ENCODE measurements around the gene ZC3HAV1. TPM values are rescaled to one million over a fixed set of nuclear protein-coding genes. Genes with fewer than 3 reads are reported as not detected.

The ZC3HAV1 gene
- total and polyA plus RNA-seq, 9 of the 15 experiments (the other 6 are each of a cell fraction or from before 2014, with no cell fraction given) = 11.9 to 40.5 (median 23.9) TPM

GRCh38 chr7:139043823-139044812 is 65.4 kb downstream of the ZC3HAV1 start (continued):
- TF ChIP-seq ZNF407 (IDR thresholded peaks at IDR 0.05; ENCODE audit: low read depth) = no peak
- TF ChIP-seq KLF1 (tag; IDR thresholded peaks at IDR 0.05) = no peak
- peak; percentile 92 for TF ChIP-seq MAFK (IDR thresholded peaks at IDR 0.05; ENCODE audit: low read length)
- 0 out of 2 replicates have a peak, but pooled peaks have one; percentile 24 for TF ChIP-seq MAX (CRISPR knock-in tag; IDR thresholded peaks at IDR 0.05)
- TF ChIP-seq ZBTB2 (IDR thresholded peaks at IDR 0.05) = peak; percentile 79; the same call in 1 of the 2 replicates
- TF ChIP-seq SIN3A (IDR thresholded peaks at IDR 0.05; ENCODE audit: borderline replicate concordance in 2 of 2, control insufficient read depth in 1 of 2, low read depth in 2 of 2, low read length in 2 of 2) = no peak
- no peak for TF ChIP-seq HNRNPL (IDR thresholded peaks at IDR 0.05; ENCODE audit: low read depth, low read length)
- peak; percentile 92 for TF ChIP-seq ETV1 (tag; conservative IDR thresholded peaks at IDR 0.05; ENCODE audit: low read depth)
- TF ChIP-seq ZNF609 (CRISPR knock-in tag; IDR thresholded peaks at IDR 0.05; ENCODE audit: borderline replicate concordance) = no peak
- TF ChIP-seq ESRRB (CRISPR knock-in tag; IDR thresholded peaks at IDR 0.05; ENCODE audit: borderline replicate concordance) = no peak

Measured in K562 (cell line).